Astrocyte of the spinal cord (primary cell): ENCODE data around the gene TMPRSS9.

Source experiments
- DNase-seq: peaks from one replicate; pipeline ENCODE4 v3.0.0; 2011; ENCODE audit warnings: low read depth, low spot score
- H3K4me3 ChIP-seq: 2 replicates; pipeline ENCODE4 v1.5.1; 2011; ENCODE audit warnings: low read depth, mild to moderate bottlenecking, low read length, moderate library complexity
- CTCF ChIP-seq: IDR thresholded peaks from 2 replicates; pipeline ENCODE4 v1.5.1; 2012; ENCODE audit warnings: low read depth, mild to moderate bottlenecking, low read length, inconsistent platforms
- in situ Hi-C: cut with HindIII; loops from 2 replicates; pipeline ENCODE4 v1.10.0; 2017; ENCODE audit warnings: low sequenced_read_pairs

The TMPRSS9 gene

GRCh38 chr19:2425622-2426581 is 65.8 kb downstream of the TMPRSS9 start:
- H3K4me3 ChIP-seq: peak overlapping the region; percentile 56
- in situ Hi-C loops: no loop called here
- DNase-seq: no peak
- TF ChIP-seq CTCF: no peak

- TF ChIP-seq CTCF: no peak
- H3K4me3 ChIP-seq: peak overlapping the region; percentile 56
- in situ Hi-C loops: no loop called here
- no peak for DNase-seq
Measured at GRCh38 chr19:2426611-2427428, 66.8 kb downstream of the TMPRSS9 start.

GRCh38 chr19:2427429-2428320 is 67.6 kb downstream of the TMPRSS9 start, which contains the start of gene TIMM13:
TSS of gene TIMM13 (minus strand) at chr19:2427586. CDS start at chr19:2427533, 53 bp downstream.
- in situ Hi-C loops: no loop called here
- peak; percentile 98 for DNase-seq
- TF ChIP-seq CTCF: no peak
- H3K4me3 ChIP-seq: peak within 1 kb of the TSS; percentile 56

- H3K4me3 ChIP-seq: peak overlapping the region; percentile 56
- no peak for DNase-seq
- TF ChIP-seq CTCF: peak; percentile 5
- in situ Hi-C loops: no loop called here
Measured at GRCh38 chr19:2428321-2428690, 68.2 kb downstream of the TMPRSS9 start.

- no peak for DNase-seq
- TF ChIP-seq CTCF: no peak
- in situ Hi-C loops: no loop called here
- H3K4me3 ChIP-seq: no peak overlapping the region
Measured at GRCh38 chr19:2428756-2429711, 69.0 kb downstream of the TMPRSS9 start.
